ENCODE measurements around the gene RCOR2. TPM values are rescaled to one million over a fixed set of nuclear protein-coding genes. Genes with fewer than 3 reads are reported as not detected.

Gene RCOR2
- total and polyA plus RNA-seq, 2 of the 13 experiments (the other 11 are each of a cell fraction or from before 2014, with no cell fraction given): 8.3 to 8.5 TPM

- TF ChIP-seq ZNF597 (CRISPR knock-in tag; IDR thresholded peaks at IDR 0.05): no peak
- TF ChIP-seq ZNF281 (CRISPR knock-in tag; IDR thresholded peaks at IDR 0.05; ENCODE audit: borderline replicate concordance): peak; percentile 48; the same call in 1 of the 2 replicates
- TF ChIP-seq E2F1 (CRISPR knock-in tag; IDR thresholded peaks at IDR 0.05): no peak
- TF ChIP-seq KAT7 (CRISPR knock-in tag; IDR thresholded peaks at IDR 0.05; ENCODE audit: borderline replicate concordance): peak; percentile 69; the same call in 1 of the 2 replicates
- 0 out of 2 replicates have a peak, but pooled peaks have one; percentile 40 for TF ChIP-seq ZKSCAN8 (CRISPR knock-in tag; IDR thresholded peaks at IDR 0.05; ENCODE audit: borderline replicate concordance)
- no peak for TF ChIP-seq LCORL (IDR thresholded peaks at IDR 0.05)
- TF ChIP-seq LCORL (CRISPR knock-in tag; IDR thresholded peaks at IDR 0.05): peak; percentile 72; the same call in 1 of the 2 replicates
- 0 out of 2 replicates have a peak, but pooled peaks have one; percentile 23 for TF ChIP-seq KMT2B (CRISPR knock-in tag; IDR thresholded peaks at IDR 0.05)
- TF ChIP-seq NFE2 (CRISPR knock-in tag; IDR thresholded peaks at IDR 0.05): no peak
- peak; percentile 57 for TF ChIP-seq STAG1 (CRISPR knock-in tag; IDR thresholded peaks at IDR 0.05)
- 0 out of 2 replicates have a peak, but pooled peaks have one; percentile 7 for TF ChIP-seq CEBPG (CRISPR knock-in tag; IDR thresholded peaks at IDR 0.05)
- no peak for TF ChIP-seq ZNF264 (CRISPR knock-in tag; IDR thresholded peaks at IDR 0.05)
- no peak for TF ChIP-seq ZNF362 (CRISPR knock-in tag; IDR thresholded peaks at IDR 0.05; ENCODE audit: borderline replicate concordance)
- TF ChIP-seq HIC2 (CRISPR knock-in tag; IDR thresholded peaks at IDR 0.05; ENCODE audit: low read depth): no peak
- no peak for TF ChIP-seq GLMP (CRISPR knock-in tag; IDR thresholded peaks at IDR 0.05; ENCODE audit: borderline replicate concordance)
- TF ChIP-seq MXD1 (CRISPR knock-in tag; IDR thresholded peaks at IDR 0.05): 0 out of 2 replicates have a peak, but pooled peaks have one; percentile 30
- peak; percentile 23 for TF ChIP-seq YY1 (IDR thresholded peaks at IDR 0.05; ENCODE audit: insufficient read depth, insufficient replicate concordance, low read depth, low read length)
- TF ChIP-seq ETV5 (CRISPR knock-in tag; IDR thresholded peaks at IDR 0.05; ENCODE audit: borderline replicate concordance): peak; percentile 71; the same call in 1 of the 2 replicates
- TF ChIP-seq SOX6 (IDR thresholded peaks at IDR 0.05): no peak
- TF ChIP-seq SOX6 (CRISPR knock-in tag; IDR thresholded peaks at IDR 0.05): peak; percentile 30; the same call in 1 of the 2 replicates
- TF ChIP-seq ZNF547 (CRISPR knock-in tag; IDR thresholded peaks at IDR 0.05): 0 out of 2 replicates have a peak, but pooled peaks have one; percentile 33
These were observed 4.0 kb upstream of the RCOR2 start (continued) for GRCh38 chr11:63920939-63921417.

All from HepG2 (cell line).